SK-N-SH treated with all-trans-retinoic acid at 6 μM for 48 hours (cell line): ENCODE measurements around the gene PRXL2B.

Source experiments
- ATAC-seq: fragments of 200-7000 bp; cut with Tn5 transposase; 3 replicates; pipeline ENCODE4 v1.9.1; 2020; ENCODE audit warnings: mild to moderate bottlenecking, moderate library complexity
- ARNTL ChIP-seq: fragments of 450-650 bp; formaldehyde crosslinking; IDR thresholded peaks from 2 replicates; pipeline ENCODE4 v1.5.0; 2020; ENCODE audit warnings: low read depth, mild to moderate bottlenecking, moderate library complexity, borderline replicate concordance
- BACH2 ChIP-seq: fragments of 250-450 bp; sonication (Bioruptor Pico); IDR thresholded peaks from 2 replicates; pipeline ENCODE4 v1.9.0; 2021; ENCODE audit warnings: mild to moderate bottlenecking, borderline replicate concordance
- CSDC2 ChIP-seq: fragments of 250-450 bp; sonication (Bioruptor Pico); IDR thresholded peaks from 2 replicates; pipeline ENCODE4 v1.5.0; 2020; ENCODE audit warnings: mild to moderate bottlenecking, moderate library complexity
- ESRRG ChIP-seq: fragments of 250-450 bp; sonication (Bioruptor Pico); IDR thresholded peaks from 2 replicates; pipeline ENCODE4 v1.6.1; 2021; ENCODE audit warnings: mild to moderate bottlenecking
- GLIS3 ChIP-seq: fragments of 250-450 bp; sonication (Bioruptor Pico); IDR thresholded peaks from 2 replicates; pipeline ENCODE4 v1.5.0; 2020; ENCODE audit warnings: mild to moderate bottlenecking, moderate library complexity
- ISL1 ChIP-seq: fragments of 250-450 bp; sonication (Bioruptor Pico); IDR thresholded peaks from 2 replicates; pipeline ENCODE4 v2.1.2; 2022; ENCODE audit warnings: mild to moderate bottlenecking, moderate library complexity
- OSR1 ChIP-seq: fragments of 250-450 bp; sonication (Bioruptor Pico); IDR thresholded peaks from 2 replicates; pipeline ENCODE4 v1.8.0; 2022; ENCODE audit warnings: moderate library complexity, mild to moderate bottlenecking, inconsistent platforms
- PPARA ChIP-seq: fragments of 250-450 bp; sonication (Bioruptor Pico); IDR thresholded peaks from 2 replicates; pipeline ENCODE4 v1.5.0; 2020; ENCODE audit warnings: mild to moderate bottlenecking, borderline replicate concordance
- RARB ChIP-seq: fragments of 250-450 bp; sonication (Bioruptor Pico); IDR thresholded peaks from 2 replicates; pipeline ENCODE4 v1.8.0; 2021; ENCODE audit warnings: mild to moderate bottlenecking, moderate library complexity
- SNAI2 ChIP-seq: fragments of 250-450 bp; sonication (Bioruptor Pico); IDR thresholded peaks from 2 replicates; pipeline ENCODE4 v1.5.0; 2020; ENCODE audit warnings: mild to moderate bottlenecking, moderate library complexity
- TCF4 ChIP-seq: fragments of 250-450 bp; sonication (Bioruptor Pico); IDR thresholded peaks from 2 replicates; pipeline ENCODE4 v1.8.0; 2021; ENCODE audit warnings: mild to moderate bottlenecking, moderate library complexity, borderline replicate concordance
- TOX ChIP-seq: fragments of 250-450 bp; sonication (Bioruptor Pico); IDR thresholded peaks from 2 replicates; pipeline ENCODE4 v1.8.0; 2021; ENCODE audit warnings: mild to moderate bottlenecking, moderate library complexity, borderline replicate concordance
- ZC3H10 ChIP-seq: fragments of 250-450 bp; sonication (Bioruptor Pico); IDR thresholded peaks from 2 replicates; pipeline ENCODE4 v1.5.1; 2021; ENCODE audit warnings: mild to moderate bottlenecking, moderate library complexity
- ZFP3 ChIP-seq: fragments of 250-450 bp; sonication (Bioruptor Pico); IDR thresholded peaks from 2 replicates; pipeline ENCODE4 v1.5.0; 2020; ENCODE audit warnings: mild to moderate bottlenecking, moderate library complexity
- ZFP30 ChIP-seq: fragments of 450-650 bp; formaldehyde crosslinking; IDR thresholded peaks from 2 replicates; pipeline ENCODE4 v1.5.0; 2022; ENCODE audit warnings: mild to moderate bottlenecking, moderate library complexity
- ZNF565 ChIP-seq: fragments of 450-650 bp; formaldehyde crosslinking; conservative IDR thresholded peaks from 2 replicates; pipeline ENCODE4 v1.5.0; 2020; ENCODE audit warnings: low read depth, mild to moderate bottlenecking, moderate library complexity
- TF ChIP-seq, protein P1 (sequence below): fragments of 250-450 bp; sonication (Bioruptor Pico); IDR thresholded peaks from 2 replicates; pipeline ENCODE4 v1.5.0; 2020; ENCODE audit warnings: mild to moderate bottlenecking, moderate library complexity
- TF ChIP-seq, protein P2 (sequence below): fragments of 250-450 bp; sonication (Bioruptor Pico); IDR thresholded peaks from 2 replicates; pipeline ENCODE4 v1.5.1; 2020; ENCODE audit warnings: low read depth, mild to moderate bottlenecking, moderate library complexity
- TF ChIP-seq, protein P3 (sequence below): fragments of 250-450 bp; sonication (Bioruptor Pico); IDR thresholded peaks from 2 replicates; pipeline ENCODE4 v1.5.1; 2021; ENCODE audit warnings: mild to moderate bottlenecking, moderate library complexity

PRXL2B gene

DNA sequence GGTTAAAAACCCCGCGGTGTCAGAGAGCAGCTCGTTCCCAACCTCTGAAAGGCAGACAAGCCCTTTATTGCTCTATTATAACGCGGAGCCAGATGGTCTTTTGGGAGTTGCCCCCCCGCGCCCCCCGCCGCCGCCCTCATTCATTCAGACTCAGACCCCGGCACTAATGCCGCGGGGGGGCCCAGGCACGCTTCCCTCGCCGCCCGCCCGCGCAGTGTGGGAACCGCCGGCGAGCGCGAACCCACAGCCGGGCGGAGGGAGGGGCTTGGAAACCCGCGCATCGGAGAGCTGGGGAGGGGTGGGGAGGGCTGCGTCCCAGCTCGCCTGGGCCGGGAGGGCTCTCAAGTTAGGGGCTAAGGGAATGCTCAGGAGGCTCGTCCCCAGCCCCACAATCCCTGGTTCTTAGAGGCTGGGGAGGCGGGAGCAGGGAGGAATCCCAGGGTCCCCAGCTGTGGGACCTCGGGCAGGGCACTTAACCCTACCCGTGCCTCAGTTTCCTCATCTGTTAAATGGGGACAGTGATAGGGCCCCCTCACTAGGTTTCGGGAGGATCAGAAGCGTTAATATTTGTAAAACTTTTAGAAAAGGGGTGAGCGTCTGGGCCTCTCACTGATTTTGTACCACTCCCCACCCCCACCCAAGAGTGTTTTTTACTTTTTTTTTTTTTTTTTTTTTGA lies 45.6 kb upstream of the PRXL2B start:
- TF ChIP-seq ZNF565 (CRISPR knock-in tag): no peak
- no peak for TF ChIP-seq ZFP3 (CRISPR knock-in tag)
- TF ChIP-seq, protein P1, sequence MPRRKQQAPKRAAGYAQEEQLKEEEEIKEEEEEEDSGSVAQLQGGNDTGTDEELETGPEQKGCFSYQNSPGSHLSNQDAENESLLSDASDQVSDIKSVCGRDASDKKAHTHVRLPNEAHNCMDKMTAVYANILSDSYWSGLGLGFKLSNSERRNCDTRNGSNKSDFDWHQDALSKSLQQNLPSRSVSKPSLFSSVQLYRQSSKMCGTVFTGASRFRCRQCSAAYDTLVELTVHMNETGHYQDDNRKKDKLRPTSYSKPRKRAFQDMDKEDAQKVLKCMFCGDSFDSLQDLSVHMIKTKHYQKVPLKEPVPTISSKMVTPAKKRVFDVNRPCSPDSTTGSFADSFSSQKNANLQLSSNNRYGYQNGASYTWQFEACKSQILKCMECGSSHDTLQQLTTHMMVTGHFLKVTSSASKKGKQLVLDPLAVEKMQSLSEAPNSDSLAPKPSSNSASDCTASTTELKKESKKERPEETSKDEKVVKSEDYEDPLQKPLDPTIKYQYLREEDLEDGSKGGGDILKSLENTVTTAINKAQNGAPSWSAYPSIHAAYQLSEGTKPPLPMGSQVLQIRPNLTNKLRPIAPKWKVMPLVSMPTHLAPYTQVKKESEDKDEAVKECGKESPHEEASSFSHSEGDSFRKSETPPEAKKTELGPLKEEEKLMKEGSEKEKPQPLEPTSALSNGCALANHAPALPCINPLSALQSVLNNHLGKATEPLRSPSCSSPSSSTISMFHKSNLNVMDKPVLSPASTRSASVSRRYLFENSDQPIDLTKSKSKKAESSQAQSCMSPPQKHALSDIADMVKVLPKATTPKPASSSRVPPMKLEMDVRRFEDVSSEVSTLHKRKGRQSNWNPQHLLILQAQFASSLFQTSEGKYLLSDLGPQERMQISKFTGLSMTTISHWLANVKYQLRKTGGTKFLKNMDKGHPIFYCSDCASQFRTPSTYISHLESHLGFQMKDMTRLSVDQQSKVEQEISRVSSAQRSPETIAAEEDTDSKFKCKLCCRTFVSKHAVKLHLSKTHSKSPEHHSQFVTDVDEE (CRISPR knock-in tag): no peak
- no peak for TF ChIP-seq CSDC2 (CRISPR knock-in tag)
- no peak for TF ChIP-seq GLIS3 (CRISPR knock-in tag)
- no peak for TF ChIP-seq ZFP30
- TF ChIP-seq, protein P2, sequence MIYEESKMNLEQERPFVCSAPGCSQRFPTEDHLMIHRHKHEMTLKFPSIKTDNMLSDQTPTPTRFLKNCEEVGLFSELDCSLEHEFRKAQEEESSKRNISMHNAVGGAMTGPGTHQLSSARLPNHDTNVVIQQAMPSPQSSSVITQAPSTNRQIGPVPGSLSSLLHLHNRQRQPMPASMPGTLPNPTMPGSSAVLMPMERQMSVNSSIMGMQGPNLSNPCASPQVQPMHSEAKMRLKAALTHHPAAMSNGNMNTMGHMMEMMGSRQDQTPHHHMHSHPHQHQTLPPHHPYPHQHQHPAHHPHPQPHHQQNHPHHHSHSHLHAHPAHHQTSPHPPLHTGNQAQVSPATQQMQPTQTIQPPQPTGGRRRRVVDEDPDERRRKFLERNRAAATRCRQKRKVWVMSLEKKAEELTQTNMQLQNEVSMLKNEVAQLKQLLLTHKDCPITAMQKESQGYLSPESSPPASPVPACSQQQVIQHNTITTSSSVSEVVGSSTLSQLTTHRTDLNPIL: no peak
- TF ChIP-seq ESRRG (CRISPR knock-in tag): no peak
- no peak for TF ChIP-seq ISL1 (CRISPR knock-in tag)
- TF ChIP-seq ZC3H10 (CRISPR knock-in tag): no peak
- TF ChIP-seq ARNTL (CRISPR knock-in tag): no peak
- TF ChIP-seq RARB (CRISPR knock-in tag): no peak
- TF ChIP-seq, protein P3, sequence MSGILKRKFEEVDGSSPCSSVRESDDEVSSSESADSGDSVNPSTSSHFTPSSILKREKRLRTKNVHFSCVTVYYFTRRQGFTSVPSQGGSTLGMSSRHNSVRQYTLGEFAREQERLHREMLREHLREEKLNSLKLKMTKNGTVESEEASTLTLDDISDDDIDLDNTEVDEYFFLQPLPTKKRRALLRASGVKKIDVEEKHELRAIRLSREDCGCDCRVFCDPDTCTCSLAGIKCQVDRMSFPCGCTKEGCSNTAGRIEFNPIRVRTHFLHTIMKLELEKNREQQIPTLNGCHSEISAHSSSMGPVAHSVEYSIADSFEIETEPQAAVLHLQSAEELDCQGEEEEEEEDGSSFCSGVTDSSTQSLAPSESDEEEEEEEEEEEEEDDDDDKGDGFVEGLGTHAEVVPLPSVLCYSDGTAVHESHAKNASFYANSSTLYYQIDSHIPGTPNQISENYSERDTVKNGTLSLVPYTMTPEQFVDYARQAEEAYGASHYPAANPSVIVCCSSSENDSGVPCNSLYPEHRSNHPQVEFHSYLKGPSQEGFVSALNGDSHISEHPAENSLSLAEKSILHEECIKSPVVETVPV (CRISPR knock-in tag): no peak
- TF ChIP-seq, all 23 proteins: peak for 0
- no peak for ATAC-seq

DNA sequence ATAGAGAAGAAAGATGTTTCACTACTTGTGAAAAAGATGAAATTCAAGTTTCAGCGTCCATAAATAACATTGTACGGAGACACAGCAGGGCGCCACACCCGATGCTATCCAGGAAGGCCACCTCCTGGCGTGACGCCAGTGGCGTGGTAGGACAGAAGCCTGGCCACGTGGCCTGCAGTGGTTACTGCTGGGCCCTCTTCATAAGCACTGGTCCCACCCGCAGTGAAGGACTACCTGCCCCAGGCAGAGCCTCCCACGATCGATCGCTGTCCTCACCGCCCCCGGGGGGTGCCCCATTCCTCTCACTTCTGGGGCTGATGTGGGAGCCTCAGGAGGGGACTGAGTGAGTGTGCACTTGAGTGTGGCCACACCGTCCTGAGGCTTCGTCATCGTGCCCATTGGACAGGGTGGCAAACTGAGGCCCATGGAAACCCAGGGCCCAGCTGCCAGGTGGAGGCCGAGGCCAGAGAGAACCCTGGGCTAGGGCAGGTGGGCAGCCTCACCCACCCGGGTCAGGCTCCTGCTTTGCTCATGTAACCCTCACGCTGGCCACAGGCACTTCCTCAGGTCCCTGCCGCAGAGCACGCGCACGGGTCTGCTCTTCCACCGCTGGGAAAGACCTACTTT lies 44.8 kb upstream of the PRXL2B start:
- TF ChIP-seq OSR1 (CRISPR knock-in tag): no peak
- no peak for TF ChIP-seq TCF4
- no peak for TF ChIP-seq ISL1 (CRISPR knock-in tag)
- no peak for TF ChIP-seq PPARA (CRISPR knock-in tag)
- no peak for TF ChIP-seq ZNF565 (CRISPR knock-in tag)
- TF ChIP-seq, protein P3 (CRISPR knock-in tag): no peak
- TF ChIP-seq, protein P1 (CRISPR knock-in tag): no peak
- no peak for TF ChIP-seq TOX
- no peak for TF ChIP-seq SNAI2
- TF ChIP-seq ARNTL (CRISPR knock-in tag): no peak
- TF ChIP-seq BACH2 (CRISPR knock-in tag): no peak
- TF ChIP-seq, all 23 proteins: peak for 0
- ATAC-seq: no peak
